Measurements from ENCODE around the gene ZNF665.
"Not testable (repeated sequence)": the region's sequence is repeated elsewhere in the genome, so short reads cannot be mapped to it uniquely, and the experiment has no call there.

Gene ZNF665

GRCh38 chr19:53192771-53193534 lies at the start of gene ZNF665:
ZNF665 (minus strand) TSS chr19:53193358; CDS start chr19:53182898, 10,460 bp downstream.
- TF ChIP-seq CTCF (IDR thresholded peaks at IDR 0.05; ENCODE audit: low read depth, low read length) = no peak
- peak within 1 kb of the TSS; percentile 86 for H3K4me3 ChIP-seq (ENCODE audit: low read depth, low read length)

DNA sequence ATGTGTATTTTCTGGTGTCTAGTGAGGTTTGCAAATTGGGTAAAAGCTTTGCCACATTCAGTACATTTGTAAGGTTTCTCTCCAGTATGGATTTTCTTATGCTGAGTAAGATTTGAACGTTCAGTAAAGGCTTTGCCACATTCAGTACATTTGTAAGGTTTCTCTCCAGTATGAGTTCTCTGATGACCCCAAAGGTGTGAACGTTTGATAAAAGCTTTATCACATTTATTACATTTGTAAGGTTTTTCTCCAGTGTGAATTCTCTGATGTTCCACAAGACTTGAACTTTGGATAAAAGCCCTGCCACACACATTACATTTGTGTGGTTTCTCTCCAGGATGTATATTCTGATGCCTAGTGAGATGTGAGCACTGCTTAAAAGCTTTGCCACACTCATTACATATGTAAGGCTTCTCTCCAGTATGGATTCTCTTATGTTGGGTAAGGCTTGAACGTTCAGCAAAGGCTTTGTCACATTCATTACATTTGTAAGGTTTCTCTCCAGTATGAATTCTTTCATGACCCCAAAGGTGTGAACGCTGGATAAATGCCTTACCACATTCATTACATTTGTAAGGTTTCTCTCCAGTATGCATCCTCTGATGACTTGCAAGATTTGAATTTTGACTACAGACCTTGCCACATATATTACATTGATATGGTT lies 44.1 kb upstream of the ZNF665 start:
- no peak overlapping the region for H3K4me3 ChIP-seq (ENCODE audit: low read depth, low read length)
- TF ChIP-seq CTCF (IDR thresholded peaks at IDR 0.05; ENCODE audit: low read depth, low read length) = no peak

- H3K4me3 ChIP-seq (ENCODE audit: low read depth, low read length) = no peak overlapping the region
- TF ChIP-seq CTCF (IDR thresholded peaks at IDR 0.05; ENCODE audit: low read depth, low read length) = no peak
Observed at GRCh38 chr19:53224606-53225005, 31.4 kb upstream of the ZNF665 start.

DNA sequence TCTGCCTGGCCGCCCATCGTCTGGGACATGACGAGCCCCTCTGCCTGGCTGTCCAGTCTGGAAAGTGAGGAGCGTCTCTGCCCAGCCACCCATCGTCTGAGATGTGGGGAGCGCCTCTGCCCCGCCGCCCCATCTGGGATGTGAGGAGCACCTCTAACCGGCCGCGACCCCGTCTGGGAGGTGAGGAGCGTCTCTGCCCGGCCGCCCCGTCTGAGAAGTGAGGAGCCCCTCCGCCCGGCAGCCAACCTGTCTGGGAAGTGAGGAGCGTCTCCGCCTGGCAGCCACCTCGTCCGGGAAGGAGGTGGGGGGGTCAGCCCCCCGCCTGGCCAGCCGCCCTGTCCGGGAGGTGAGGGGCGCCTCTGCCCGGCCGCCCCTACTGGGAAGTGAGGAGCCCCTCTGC lies 29.6 kb upstream of the ZNF665 start:
- not testable (repeated sequence) for H3K4me3 ChIP-seq (ENCODE audit: low read depth, low read length)

DNA sequence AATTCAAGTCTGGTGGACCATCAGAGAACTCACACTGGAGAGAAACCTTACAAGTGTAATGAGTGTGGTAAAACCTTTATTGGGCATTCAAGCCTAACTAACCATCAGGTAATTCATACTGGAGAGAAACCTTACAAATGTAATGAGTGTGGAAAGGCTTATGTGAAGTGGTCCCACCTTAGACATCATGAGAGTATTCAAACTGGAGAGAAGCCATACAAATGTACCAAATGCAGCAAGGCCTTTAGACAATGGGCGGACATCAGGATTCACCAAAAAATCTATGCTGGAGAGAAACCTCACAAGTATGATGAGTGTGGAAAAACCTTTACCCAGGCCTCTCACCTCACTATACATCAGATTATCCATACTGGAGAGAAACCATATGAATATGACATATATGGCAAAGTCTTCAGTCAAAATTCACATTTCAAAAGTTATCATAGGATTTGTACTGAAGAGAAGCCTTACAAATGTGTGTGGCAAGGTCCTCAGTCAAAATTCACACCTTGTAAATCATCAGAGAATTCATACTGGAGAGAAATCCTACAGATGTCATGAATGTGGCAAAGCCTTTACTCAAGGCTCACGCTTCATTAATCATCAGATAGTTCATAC lies 19.7 kb upstream of the ZNF665 start:
- TF ChIP-seq CTCF (IDR thresholded peaks at IDR 0.05; ENCODE audit: low read depth, low read length) = no peak
- no peak overlapping the region for H3K4me3 ChIP-seq (ENCODE audit: low read depth, low read length)

- H3K4me3 ChIP-seq (ENCODE audit: low read depth, low read length) = not testable (repeated sequence)
Observed at GRCh38 chr19:53211554-53211953, 18.4 kb upstream of the ZNF665 start.

DNA sequence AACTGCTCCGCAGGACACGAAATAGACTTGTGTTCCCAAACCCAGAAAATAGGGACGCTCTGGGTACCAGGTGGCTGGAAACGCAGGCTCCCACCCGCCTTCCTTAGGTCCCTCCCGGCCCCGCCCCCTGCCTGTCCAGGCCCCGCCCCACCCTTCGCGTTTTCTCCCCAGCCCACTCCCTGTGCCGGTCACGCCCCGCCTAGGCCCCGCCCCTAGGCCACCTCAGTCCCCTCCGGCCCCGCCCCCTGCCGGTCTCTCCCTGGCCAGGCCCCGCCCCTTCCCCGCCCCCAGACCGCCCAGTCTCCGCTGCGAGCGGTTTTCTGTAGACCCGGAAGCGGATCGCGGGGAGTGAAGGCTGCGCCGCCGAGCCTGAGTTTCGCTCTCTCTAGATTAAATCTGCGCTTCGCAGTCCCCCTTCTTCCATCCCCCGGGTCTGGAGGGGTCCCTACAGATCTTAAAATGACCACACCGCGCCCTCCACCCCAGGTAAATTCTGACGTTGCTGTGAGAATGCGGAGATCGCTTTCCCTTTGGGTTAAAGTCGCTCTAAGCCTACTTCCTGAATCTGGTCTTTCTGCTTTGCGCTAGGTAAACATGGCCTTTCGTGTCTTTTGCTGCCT lies 3.7 kb upstream of the ZNF665 start:
- TF ChIP-seq CTCF (IDR thresholded peaks at IDR 0.05; ENCODE audit: low read depth, low read length) = no peak
- peak overlapping the region; percentile 85 for H3K4me3 ChIP-seq (ENCODE audit: low read depth, low read length)
